GM23248 (cell line): ENCODE measurements around the gene DNAJC1.

ENCODE experiments used
- EZH2 ChIP-seq: fragments of 200-600 bp; sonication (generic); IDR thresholded peaks from 2 replicates; pipeline ENCODE4 v1.6.1; 2018; ENCODE audit warnings: antibody characterized with exemption, mild to moderate bottlenecking; ENCODE audit not compliant: insufficient read depth, poor library complexity, severe bottlenecking
- EZH2phosphoT487 ChIP-seq: fragments of 200-600 bp; sonication (generic); IDR thresholded peaks from 2 replicates; pipeline ENCODE4 v1.6.1; 2018; ENCODE audit warnings: antibody characterized with exemption, moderate library complexity, mild to moderate bottlenecking, low read depth; ENCODE audit not compliant: insufficient read depth

DNA sequence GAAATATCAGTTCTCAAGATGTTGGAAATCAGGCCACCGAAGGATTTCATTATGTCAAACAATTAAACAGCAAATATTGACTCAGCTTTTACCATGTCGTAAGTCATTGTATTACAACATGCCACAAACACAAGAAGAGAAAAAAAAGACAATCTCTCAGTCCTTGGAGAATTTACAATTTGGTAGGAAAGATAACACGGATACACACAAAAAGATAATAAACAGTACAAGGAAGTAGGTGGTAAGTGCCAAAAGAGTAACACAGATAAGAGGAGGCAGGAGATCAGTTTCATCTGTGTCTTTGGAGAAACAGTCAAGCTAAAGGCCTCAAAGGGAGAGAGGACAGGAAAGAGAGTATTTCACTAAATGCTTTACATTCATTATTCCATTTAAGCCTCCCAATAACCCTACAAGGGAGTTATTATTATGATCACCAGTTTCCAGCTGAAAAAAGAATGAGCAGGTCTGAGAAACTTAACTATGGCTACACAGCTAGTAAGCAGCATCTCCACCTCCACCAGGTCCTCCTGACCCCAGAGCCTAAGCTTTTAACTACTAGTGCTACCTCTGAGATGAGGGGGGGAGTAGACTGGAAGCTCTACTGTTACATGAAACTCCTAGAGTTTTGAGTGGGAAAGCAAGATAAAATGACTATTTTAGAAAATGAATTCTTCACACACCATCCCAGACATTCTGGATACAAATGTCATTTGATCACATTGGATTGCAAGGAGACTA is 13.9 kb upstream of the DNAJC1 start:
- TF ChIP-seq EZH2: no peak
- TF ChIP-seq EZH2phosphoT487: no peak
